Cardiac atrium fibroblast (primary cell): Measurements from ENCODE around the gene RELB. TPM values are rescaled to one million over a fixed set of nuclear protein-coding genes. Genes with fewer than 3 reads are reported as not detected.

ENCODE experiments used
- total RNA-seq: library from RNA; depleted of rRNA; stranded (reverse); fragments of >200 nt; gene quantifications from 2 replicates; pipeline ENCODE4 v1.2.3, GENCODE V29; 2015

The RELB gene, protein sequence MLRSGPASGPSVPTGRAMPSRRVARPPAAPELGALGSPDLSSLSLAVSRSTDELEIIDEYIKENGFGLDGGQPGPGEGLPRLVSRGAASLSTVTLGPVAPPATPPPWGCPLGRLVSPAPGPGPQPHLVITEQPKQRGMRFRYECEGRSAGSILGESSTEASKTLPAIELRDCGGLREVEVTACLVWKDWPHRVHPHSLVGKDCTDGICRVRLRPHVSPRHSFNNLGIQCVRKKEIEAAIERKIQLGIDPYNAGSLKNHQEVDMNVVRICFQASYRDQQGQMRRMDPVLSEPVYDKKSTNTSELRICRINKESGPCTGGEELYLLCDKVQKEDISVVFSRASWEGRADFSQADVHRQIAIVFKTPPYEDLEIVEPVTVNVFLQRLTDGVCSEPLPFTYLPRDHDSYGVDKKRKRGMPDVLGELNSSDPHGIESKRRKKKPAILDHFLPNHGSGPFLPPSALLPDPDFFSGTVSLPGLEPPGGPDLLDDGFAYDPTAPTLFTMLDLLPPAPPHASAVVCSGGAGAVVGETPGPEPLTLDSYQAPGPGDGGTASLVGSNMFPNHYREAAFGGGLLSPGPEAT
- 7.0 and 16.4 TPM in 2 replicates for total RNA-seq

DNA sequence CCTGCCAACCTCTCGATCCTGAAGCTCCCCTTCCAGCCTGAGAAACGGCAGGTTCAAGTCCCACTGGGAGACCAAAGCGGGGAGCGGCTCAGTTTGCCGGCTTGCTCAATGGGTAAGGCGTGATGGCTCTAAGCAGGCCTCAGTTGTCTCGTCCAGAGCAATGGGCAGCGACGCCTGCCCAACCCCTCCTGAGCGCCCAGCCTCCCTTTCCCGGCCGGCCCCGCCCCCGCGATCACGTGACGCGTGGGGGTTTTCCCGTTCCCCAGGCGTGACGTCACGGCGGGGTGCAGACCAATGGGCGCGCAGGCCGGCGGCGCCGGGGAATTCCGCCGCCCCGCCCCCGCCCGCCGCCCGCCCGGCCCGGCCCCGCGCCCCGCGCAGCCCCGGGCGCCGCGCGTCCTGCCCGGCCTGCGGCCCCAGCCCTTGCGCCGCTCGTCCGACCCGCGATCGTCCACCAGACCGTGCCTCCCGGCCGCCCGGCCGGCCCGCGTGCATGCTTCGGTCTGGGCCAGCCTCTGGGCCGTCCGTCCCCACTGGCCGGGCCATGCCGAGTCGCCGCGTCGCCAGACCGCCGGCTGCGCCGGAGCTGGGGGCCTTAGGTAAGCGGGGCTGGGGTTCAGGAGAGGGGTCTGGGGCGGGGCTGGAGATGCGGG, at the start of gene RELB:
TSS of gene RELB (plus strand) at position 378 of the 653 bp plus-strand sequence. CDS start at position 494, 116 bp downstream.

DNA sequence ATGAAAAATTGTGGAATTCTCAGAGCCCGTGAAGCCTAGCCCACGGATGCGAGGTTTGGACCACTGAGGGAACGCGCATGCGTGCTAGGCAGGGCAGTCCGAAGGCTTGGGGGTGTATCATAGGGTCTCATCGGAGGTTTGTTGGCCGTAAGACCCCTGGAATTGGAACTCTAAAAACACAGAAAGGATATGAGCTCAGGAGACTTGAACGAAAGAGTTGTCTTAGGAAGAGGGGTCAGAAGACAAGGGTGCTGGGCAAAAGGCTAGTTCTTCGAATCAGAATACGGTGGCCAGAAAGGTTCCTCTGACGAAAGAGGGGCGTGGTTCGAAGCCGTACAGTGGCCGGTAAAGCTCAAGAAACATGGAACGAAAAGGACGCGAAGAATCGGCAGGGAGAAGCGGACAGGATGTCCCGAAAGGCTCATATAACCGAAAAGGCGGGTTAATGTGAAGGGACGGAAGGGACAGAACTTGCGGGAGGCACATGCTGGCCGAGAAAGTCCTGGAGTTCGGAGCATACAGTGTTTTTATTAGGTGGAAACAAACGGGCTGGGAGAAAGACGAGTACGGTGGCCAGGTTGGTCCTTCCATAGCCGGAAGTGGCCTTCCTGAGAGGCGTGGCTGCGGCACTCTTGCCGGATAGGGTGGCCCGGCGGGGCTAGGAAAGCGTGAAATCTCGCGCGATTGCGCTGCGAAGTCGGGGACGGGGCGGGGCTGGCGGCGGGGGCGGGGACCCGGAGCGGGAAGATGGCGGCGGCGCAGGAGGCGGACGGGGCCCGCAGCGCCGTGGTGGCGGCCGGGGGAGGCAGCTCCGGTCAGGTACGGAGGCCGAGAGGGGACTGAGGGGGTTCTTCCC, 46.4 kb upstream of the RELB start, which contains the start of gene CLPTM1:
TSS of gene CLPTM1 (plus strand) at position 732 of the 856 bp plus-strand sequence. CDS start at position 748, 16 bp downstream.

DNA sequence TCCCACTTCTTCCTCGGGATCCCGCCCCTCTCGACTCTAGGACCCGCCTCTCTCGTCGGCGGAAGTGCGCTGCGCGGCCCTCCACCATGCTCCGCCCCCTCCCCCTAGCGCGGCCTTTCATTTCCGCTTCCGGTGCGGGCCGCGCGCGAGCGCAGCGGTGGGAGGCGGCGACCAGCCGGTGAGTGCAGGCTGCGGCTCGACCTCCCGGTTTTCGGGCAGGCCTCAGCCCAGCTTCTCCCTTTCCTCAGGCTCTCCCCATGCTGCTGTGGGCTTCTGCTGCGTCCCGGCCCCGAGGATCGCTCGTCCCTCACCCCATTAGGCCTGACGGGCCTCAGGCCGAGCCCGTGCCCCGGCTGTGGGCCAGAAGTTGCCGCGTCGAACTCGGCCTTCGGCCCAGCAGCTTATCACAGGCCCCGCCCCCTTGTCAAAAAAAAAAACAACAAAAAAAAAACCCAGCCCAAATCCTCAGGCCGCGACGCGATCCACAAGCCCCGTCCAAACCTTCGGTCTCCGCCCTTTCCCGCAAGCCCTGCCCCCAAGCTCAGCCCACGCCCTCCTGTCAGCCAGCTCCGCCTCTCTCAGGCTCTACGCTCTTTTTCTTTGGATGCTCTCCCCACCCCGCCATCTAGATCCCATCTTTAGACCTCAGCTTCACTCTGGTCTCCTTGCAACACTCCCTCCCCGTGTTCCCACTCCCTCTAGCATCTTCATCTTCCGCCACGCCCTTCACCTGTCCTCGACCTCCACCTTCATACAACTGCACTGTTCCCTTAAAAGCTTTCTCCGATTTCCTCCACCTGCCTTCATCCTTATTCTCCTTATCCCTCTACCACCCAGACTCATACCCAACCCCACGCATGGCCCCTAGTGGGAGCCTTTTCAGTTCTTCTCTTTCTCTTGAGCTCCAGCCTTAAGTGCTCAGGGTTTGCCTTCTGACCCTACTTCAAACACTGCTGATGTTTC, 37.9 kb downstream of the RELB start, which contains the start of gene CLASRP:
TSS of gene CLASRP (plus strand) at position 115 of the 963 bp plus-strand sequence. CDS start 1,168 bp downstream, outside the sequence.

DNA sequence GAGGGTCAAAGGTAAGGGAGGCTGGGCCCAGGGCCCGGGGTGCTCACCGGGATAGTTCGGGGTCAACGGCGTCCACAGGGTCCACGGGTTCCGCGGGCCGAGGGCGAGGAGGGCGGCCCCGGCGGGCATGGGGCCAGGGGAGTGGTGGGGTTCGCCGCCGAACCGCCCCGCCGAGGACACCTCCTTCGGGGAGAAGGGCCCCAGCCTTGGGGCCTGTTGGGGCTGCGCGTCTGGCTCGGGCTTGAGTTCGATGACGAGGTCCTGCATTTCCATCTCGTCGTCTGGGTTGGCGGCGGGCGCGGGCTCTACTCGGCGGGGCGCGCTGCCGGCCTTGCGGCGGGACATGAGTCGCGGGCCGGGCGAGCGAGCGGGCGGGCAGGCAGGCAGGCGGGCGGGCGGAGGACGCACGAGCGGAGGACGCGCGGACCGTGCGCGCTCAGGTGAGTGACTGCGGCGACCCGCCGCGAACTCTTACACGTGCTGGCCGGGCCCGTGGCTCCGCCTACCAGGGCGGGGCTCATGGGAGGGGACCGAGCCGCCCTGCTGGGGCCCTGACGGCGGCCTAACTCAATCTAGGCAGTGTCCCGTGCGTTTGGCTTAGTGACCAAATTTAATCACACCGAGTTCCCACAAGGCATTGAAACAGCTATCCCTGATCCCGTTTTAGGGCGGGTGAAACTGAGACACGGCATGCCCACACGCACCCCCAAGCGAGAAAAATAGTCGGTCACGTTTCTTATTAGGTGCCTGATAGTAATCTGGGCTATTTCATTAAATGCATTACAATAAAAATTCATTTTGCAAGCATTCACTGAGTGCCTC, 75.0 kb downstream of the RELB start, which contains the start of gene ZNF296:
TSS of gene ZNF296 (minus strand) at position 450 of the 822 bp plus-strand sequence. CDS start at position 345, 105 bp downstream.

DNA sequence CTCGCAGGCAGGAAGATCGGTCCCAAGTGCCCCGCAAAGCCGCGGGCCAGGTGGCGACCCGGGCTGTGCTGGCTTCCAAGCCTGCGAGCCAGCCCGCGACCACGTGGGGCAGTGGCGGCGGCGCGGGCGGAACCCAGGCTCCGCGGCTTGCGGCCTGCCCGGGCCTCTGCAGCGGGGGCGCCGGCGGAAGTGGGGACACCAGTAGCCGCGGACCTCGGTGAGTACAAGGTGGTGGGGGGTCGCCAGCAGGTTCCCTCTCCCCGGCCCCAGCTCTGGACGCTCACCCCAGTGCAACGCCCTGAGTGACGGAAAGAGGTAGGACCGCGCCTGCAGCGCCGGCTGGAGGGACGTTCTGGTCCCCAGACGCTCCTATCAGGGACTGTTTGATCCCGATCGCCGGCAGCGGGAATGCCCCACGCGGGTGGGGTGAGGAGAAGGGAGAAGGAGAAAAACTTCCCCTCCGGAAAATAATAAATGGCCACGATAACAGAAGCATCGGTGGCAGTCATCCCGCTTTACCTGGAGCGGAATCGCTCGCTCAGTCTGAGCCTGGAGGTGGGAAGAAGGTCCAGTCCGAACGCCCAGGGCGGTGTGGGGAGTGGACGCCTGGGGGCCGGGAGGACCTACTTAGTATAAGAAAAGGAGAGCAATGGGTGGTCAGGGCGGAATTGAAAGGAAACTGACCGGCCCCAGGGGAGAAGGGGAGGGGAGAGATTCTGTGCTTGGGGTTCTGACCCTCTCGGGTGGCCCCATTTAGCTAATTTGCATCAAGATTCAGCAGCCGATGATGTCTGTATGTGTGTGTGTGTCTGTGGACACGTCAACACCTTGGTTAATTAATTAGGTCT, 78.0 kb downstream of the RELB start, which contains the start of gene GEMIN7:
TSS of gene GEMIN7 (plus strand) at position 198 of the 848 bp plus-strand sequence. CDS start 10,855 bp downstream, outside the sequence.

Other genes starting within 250 kb of the RELB start
- gene CBLC, start 223.6 kb upstream of the RELB start, total RNA-seq = not detected in 2 replicates
- 12.0 and 19.5 TPM in 2 replicates for gene BCAM, start 192.4 kb upstream of the RELB start, total RNA-seq
- gene NECTIN2, start 155.2 kb upstream of the RELB start, total RNA-seq = 147 and 153 TPM in 2 replicates
- 57.8 and 68.2 TPM in 2 replicates for gene TOMM40, start 110.2 kb upstream of the RELB start, total RNA-seq
- gene APOE, start 95.7 kb upstream of the RELB start, total RNA-seq = 866 and 979 TPM in 2 replicates
- gene APOC1, start 86.9 kb upstream of the RELB start, total RNA-seq = 14.9 and 38.3 TPM in 2 replicates
- not detected in 2 replicates for gene APOC4, start 59.2 kb upstream of the RELB start, total RNA-seq
- not detected in 2 replicates for gene APOC2, start 55.4 kb upstream of the RELB start, total RNA-seq
- 69.3 and 81.6 TPM in 2 replicates for gene CLPTM1, start 46.1 kb upstream of the RELB start, total RNA-seq
- 48.0 and 49.4 TPM in 2 replicates for gene CLASRP, start 37.6 kb downstream of the RELB start, total RNA-seq
- not detected in 2 replicates for gene ZNF296, start 75.0 kb downstream of the RELB start, total RNA-seq
- 37.7 and 40.5 TPM in 2 replicates for gene GEMIN7, start 77.8 kb downstream of the RELB start, total RNA-seq
- gene PPP1R37, start 91.7 kb downstream of the RELB start, total RNA-seq = 22.4 and 23.3 TPM in 2 replicates
- not detected in 2 replicates for gene NKPD1, start 159.5 kb downstream of the RELB start, total RNA-seq
- 13.0 and 17.2 TPM in 2 replicates for gene TRAPPC6A, start 176.8 kb downstream of the RELB start, total RNA-seq
- 4.5 and 9.2 TPM in 2 replicates for gene BLOC1S3, start 177.3 kb downstream of the RELB start, total RNA-seq
- 0.18 and 1.1 TPM in 2 replicates for gene EXOC3L2, start 243.9 kb downstream of the RELB start, total RNA-seq
- gene MARK4, start 249.8 kb downstream of the RELB start, total RNA-seq = 12.3 and 15.7 TPM in 2 replicates